ENCODE results near the gene TMEM108.

DNA sequence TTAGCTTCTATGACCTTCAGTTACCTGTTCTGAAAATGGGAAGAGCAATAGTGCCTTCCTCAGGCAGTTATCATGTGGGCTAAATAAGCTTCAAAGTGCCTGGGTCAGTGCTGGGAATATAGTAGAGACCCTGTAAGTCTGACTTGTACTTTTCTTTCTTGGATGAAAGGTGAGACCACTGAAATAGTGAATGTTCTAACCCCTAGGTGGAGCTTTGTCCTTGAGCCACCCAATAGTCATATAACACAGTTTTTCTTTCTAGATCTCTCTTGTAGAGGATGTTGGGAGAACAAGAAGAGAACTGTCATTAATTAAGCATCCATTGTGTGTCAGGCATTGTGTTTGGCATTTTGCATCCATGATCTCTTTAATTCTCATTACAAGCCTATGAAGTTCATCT is 348.7 kb downstream of the TMEM108 start:
- TF ChIP-seq, protein P1, sequence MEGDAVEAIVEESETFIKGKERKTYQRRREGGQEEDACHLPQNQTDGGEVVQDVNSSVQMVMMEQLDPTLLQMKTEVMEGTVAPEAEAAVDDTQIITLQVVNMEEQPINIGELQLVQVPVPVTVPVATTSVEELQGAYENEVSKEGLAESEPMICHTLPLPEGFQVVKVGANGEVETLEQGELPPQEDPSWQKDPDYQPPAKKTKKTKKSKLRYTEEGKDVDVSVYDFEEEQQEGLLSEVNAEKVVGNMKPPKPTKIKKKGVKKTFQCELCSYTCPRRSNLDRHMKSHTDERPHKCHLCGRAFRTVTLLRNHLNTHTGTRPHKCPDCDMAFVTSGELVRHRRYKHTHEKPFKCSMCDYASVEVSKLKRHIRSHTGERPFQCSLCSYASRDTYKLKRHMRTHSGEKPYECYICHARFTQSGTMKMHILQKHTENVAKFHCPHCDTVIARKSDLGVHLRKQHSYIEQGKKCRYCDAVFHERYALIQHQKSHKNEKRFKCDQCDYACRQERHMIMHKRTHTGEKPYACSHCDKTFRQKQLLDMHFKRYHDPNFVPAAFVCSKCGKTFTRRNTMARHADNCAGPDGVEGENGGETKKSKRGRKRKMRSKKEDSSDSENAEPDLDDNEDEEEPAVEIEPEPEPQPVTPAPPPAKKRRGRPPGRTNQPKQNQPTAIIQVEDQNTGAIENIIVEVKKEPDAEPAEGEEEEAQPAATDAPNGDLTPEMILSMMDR (IDR thresholded peaks at IDR 0.05): no peak
- TF ChIP-seq POLR2A (IDR thresholded peaks at IDR 0.05) (no peak), EP300 (IDR thresholded peaks at IDR 0.05) (no peak)
